Activated B cell treated with CpG ODN at 0.5 μM for 24 hours (primary cell): Measurements from ENCODE around the gene TTLL12. TPM values are rescaled to one million over a fixed set of nuclear protein-coding genes. Genes with fewer than 3 reads are reported as not detected.

Experiments
- ATAC-seq: fragments of 200-7000 bp; cut with Tn5 transposase; one replicate; pipeline ENCODE4 v1.10.0; 2021; ENCODE audit warnings: low read depth, mild to moderate bottlenecking, moderate library complexity
- CTCF ChIA-PET: fragments of 350-600 bp; sonication (Branson Sonifier 250); formaldehyde crosslinking; loops from one replicate; lab custom pipeline; 2021; ENCODE audit warnings: antibody characterized with exemption; lab: Charles Lee
- POLR2A ChIA-PET: fragments of 350-600 bp; sonication (Branson Sonifier 250); formaldehyde crosslinking; loops from one replicate; lab custom pipeline; 2021; ENCODE audit warnings: antibody characterized with exemption; lab: Charles Lee
- DNase-seq: peaks from one replicate; pipeline ENCODE4 v3.0.0; 2022
- H3K27ac Mint-ChIP-seq: one replicate; pipeline ENCODE4 v1.8.0; 2020; ENCODE audit warnings: mixed read lengths
- H3K27me3 Mint-ChIP-seq: one replicate; pipeline ENCODE4 v1.8.0; 2021; ENCODE audit warnings: mixed read lengths
- H3K36me3 Mint-ChIP-seq: one replicate; pipeline ENCODE4 v1.8.0; 2021; ENCODE audit warnings: low read depth, mixed read lengths
- H3K4me1 Mint-ChIP-seq: one replicate; pipeline ENCODE4 v1.8.0; 2021; ENCODE audit warnings: mixed read lengths
- H3K4me3 Mint-ChIP-seq: one replicate; pipeline ENCODE4 v1.8.0; 2020; ENCODE audit warnings: mild to moderate bottlenecking, mixed read lengths
- H3K9me3 Mint-ChIP-seq: one replicate; pipeline ENCODE4 v1.8.0; 2020; ENCODE audit warnings: mixed read lengths
- intact Hi-C: fragments of 100-400 bp; cut with micrococcal nuclease; formaldehyde crosslinking; loops from one replicate; pipeline ENCODE4 v1.15.1; 2024
- total RNA-seq: library from RNA; stranded (reverse); gene quantifications from 2 replicates; pipeline ENCODE4 v1.2.3, GENCODE V29; 2022
- TF ChIP-seq, protein P1 (sequence below): fragments of 200-600 bp; IDR thresholded peaks from one replicate; pipeline ENCODE4 v1.8.0; 2022; ENCODE audit warnings: antibody characterized with exemption, mild to moderate bottlenecking

The TTLL12 gene
- total RNA-seq, 1 donor from 2014 or later, result 31.5 TPM

DNA sequence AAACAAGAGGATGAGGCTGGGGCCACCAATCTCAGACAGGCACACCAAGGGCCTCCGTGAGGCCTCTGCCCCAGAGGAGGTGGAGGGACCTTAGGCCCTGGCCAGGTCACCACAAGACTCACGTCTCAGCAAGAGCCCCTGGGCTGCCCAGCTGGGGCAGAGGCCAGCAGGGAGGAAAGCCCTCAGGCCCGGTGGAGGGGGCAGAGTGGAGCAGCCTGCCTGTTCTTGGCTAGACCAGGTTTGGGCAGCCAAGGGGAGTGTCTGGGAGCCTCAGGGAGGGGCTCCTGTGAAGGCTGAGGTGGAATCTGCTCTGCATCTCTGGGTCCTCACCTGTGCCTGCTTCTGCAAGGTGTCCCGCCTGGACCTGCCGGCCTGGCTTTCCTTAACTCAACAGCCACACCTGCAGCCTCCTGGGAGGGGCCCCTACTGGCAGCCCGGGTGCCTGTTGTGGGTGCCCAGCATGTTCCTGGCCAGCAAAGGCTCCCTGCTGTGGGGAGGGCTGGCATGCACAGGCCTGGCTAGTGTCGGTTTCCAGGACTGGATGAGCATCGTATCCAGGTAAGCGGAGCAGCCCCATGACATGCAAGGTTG lies 11.9 kb downstream of the TTLL12 start:
- DNase-seq, result no peak
- CTCF ChIA-PET, result no interaction called here
- TF ChIP-seq, protein P1, sequence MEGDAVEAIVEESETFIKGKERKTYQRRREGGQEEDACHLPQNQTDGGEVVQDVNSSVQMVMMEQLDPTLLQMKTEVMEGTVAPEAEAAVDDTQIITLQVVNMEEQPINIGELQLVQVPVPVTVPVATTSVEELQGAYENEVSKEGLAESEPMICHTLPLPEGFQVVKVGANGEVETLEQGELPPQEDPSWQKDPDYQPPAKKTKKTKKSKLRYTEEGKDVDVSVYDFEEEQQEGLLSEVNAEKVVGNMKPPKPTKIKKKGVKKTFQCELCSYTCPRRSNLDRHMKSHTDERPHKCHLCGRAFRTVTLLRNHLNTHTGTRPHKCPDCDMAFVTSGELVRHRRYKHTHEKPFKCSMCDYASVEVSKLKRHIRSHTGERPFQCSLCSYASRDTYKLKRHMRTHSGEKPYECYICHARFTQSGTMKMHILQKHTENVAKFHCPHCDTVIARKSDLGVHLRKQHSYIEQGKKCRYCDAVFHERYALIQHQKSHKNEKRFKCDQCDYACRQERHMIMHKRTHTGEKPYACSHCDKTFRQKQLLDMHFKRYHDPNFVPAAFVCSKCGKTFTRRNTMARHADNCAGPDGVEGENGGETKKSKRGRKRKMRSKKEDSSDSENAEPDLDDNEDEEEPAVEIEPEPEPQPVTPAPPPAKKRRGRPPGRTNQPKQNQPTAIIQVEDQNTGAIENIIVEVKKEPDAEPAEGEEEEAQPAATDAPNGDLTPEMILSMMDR, result no peak
- H3K4me1 Mint-ChIP-seq, result no peaks in the 10 kb centered on the region
- H3K27me3 Mint-ChIP-seq, result no peaks in the 10 kb centered on the region
- POLR2A ChIA-PET, result no interaction called here
- H3K27ac Mint-ChIP-seq, result no peak overlapping the region
- intact Hi-C loops, result no loop called here
- no peaks in the 10 kb centered on the region for H3K9me3 Mint-ChIP-seq
- no peak for ATAC-seq
- no peak overlapping the region for H3K4me3 Mint-ChIP-seq
- peaks cover 69% of the 10 kb centered on the region for H3K36me3 Mint-ChIP-seq

DNA sequence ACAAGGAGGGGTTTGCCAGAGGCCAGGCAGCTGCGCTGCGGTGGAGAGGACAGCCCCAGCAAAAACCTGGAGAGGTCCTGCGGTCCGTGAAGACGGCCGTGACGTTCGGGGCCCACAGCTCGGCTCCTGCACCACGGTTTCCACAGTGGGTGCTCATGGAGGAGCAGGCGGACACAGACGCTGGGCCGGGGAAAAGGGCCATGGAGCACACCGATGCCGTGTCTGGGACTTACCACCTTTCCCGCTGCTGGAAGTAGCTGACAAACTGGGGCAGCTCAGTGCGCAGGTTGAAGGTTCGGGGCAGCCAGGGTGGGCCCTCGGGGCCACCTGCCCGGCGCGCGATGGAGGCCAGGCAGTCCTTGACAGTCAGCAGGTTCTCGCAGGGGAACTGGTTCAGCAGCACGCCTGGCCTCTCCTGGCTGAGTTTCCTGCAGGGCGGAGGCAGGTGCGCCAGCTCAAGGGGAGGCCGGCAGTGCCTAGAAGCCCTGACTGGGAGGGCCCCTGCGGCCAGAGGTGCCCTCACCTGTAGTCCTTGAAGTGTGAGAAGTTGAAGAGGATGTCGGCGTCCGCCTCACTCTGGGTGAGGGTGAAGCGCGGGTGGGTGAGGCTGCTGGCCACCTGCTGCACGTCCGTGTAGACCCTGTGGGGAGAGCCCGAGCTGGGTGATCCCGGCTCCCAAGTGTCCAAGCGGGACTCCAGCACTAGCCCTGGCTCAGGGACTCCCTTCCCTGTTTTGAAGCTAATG lies 12.8 kb downstream of the TTLL12 start:
- TF ChIP-seq, protein P1, result no peak
- ATAC-seq (no peak), DNase-seq (no peak)
- Mint-ChIP-seq H3K4me1 (no peaks in the 10 kb centered on the region), H3K27me3 (no peaks in the 10 kb centered on the region), H3K36me3 (peaks cover 68% of the 10 kb centered on the region), H3K4me3 (no peak overlapping the region), H3K27ac (no peak overlapping the region), H3K9me3 (no peaks in the 10 kb centered on the region)
- ChIA-PET CTCF (no interaction called here), POLR2A (interaction anchor here (0.5 kb wide), 1 partner anchor 53 kb away, joined by 3 read pairs; no protein-coding TSS in a partner anchor)
- intact Hi-C loops, result no loop called here

DNA sequence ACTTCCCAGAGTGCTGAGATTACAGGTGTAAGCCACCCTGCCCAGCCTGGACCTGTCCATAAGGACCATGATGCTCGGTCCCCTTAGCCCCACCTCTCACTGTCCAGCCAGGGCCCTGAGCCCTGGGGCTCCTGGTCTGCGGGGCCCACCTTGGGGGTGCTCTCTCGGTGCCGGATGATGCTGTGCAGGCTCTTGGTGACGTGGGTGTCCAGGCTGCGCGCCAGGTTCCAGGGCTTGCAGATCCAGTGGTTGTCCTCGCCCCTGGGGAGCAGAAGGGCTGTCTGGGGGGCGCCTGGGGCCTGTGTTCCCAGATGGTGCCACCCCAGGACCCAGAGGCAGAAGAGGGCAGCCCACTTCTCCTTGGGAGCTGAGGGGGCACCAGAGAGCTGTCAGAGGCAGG lies 13.4 kb downstream of the TTLL12 start:
- Mint-ChIP-seq H3K9me3 (no peaks in the 10 kb centered on the region), H3K4me3 (no peak overlapping the region), H3K27me3 (no peaks in the 10 kb centered on the region), H3K4me1 (no peaks in the 10 kb centered on the region), H3K36me3 (peaks cover 66% of the 10 kb centered on the region), H3K27ac (no peak overlapping the region)
- intact Hi-C loops, result no loop called here
- TF ChIP-seq, protein P1, result no peak
- ATAC-seq (no peak), DNase-seq (no peak)
- ChIA-PET CTCF (no interaction called here), POLR2A (interaction anchor here (0.5 kb wide), 1 partner anchor 53 kb away, joined by 3 read pairs; no protein-coding TSS in a partner anchor)

DNA sequence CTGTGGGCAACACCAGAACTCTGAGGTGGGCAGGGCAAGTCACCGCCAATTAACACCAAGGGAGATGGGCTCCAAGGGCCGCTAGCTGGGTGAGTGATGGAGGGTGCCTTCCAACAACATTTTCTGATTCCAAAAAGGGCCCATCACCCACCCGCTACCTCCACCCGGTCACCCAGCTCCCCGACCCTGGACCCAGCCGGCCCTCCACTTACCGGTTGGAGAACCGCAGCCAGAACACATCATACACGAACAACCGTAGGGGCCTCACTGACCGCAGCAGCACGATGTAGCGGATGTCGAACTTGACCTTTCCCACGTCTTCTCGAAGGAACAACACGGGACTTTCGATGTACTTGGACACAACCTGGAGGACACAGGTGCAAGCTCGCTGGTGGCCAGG lies 14.7 kb downstream of the TTLL12 start:
- ChIA-PET CTCF (no interaction called here), POLR2A (no interaction called here)
- H3K4me3 Mint-ChIP-seq, result no peak overlapping the region
- no peak overlapping the region for H3K27ac Mint-ChIP-seq
- ATAC-seq (no peak), DNase-seq (no peak)
- H3K27me3 Mint-ChIP-seq, result no peaks in the 10 kb centered on the region
- peaks cover 62% of the 10 kb centered on the region for H3K36me3 Mint-ChIP-seq
- H3K4me1 Mint-ChIP-seq, result no peaks in the 10 kb centered on the region
- TF ChIP-seq, protein P1, result no peak
- intact Hi-C loops, result no loop called here
- no peaks in the 10 kb centered on the region for H3K9me3 Mint-ChIP-seq

DNA sequence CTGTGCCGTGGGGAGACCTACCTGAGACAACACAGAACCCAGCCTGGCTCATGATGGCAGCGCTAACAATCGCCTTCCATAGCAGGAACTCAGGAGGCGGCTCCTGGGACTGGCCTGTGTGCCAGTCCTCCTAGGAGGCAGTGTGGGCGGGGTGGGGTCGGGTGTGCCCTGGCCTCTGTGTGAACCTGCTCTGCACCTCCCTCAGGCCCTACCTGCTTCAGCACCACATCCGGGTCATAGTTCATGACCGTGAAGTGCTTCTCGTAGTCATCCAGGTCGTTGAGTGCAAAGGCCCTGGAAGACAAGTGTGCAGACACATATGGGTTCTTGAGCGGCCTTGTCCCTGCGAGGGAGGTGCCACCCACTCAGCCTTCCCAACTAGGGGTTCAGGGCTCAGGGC lies 15.3 kb downstream of the TTLL12 start:
- ATAC-seq (no peak), DNase-seq (no peak)
- Mint-ChIP-seq H3K9me3 (no peaks in the 10 kb centered on the region), H3K36me3 (peaks cover 64% of the 10 kb centered on the region), H3K4me1 (no peaks in the 10 kb centered on the region), H3K4me3 (no peak overlapping the region), H3K27me3 (no peaks in the 10 kb centered on the region), H3K27ac (no peak overlapping the region)
- intact Hi-C loops, result no loop called here
- CTCF ChIA-PET, result no interaction called here
- TF ChIP-seq, protein P1, result no peak
- POLR2A ChIA-PET, result no interaction called here
